HG03159 (cell line): ENCODE measurements around the gene FAM120AOS.

Source experiments
- ATAC-seq: cut with Tn5 transposase; IDR thresholded peaks from one replicate; pipeline ENCODE4 v1.9.1; 2021; ENCODE audit warnings: mild to moderate bottlenecking, moderate library complexity; ENCODE audit not compliant: unreplicated experiment

The FAM120AOS gene

GRCh38 chr9:93467462-93467861 lies 14.1 kb upstream of the FAM120AOS start:
- ATAC-seq, result no peak

DNA sequence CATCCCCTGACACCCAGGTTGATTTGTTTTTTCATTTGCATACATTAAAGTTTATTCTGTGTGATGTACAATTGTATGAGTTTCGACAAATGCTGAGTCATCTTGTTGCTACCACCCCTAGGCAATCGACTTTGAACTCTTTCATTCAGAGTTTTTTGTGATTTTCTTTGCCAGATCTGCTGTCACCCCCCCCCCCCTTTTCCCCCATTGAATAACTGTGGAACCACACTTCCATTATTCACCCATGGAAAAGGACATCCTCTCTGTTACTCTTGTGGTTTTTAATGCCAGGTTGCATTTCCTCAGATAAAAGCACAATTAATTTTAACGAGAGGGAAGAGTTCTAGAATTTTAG lies 13.7 kb upstream of the FAM120AOS start:
- ATAC-seq, result no peak

DNA sequence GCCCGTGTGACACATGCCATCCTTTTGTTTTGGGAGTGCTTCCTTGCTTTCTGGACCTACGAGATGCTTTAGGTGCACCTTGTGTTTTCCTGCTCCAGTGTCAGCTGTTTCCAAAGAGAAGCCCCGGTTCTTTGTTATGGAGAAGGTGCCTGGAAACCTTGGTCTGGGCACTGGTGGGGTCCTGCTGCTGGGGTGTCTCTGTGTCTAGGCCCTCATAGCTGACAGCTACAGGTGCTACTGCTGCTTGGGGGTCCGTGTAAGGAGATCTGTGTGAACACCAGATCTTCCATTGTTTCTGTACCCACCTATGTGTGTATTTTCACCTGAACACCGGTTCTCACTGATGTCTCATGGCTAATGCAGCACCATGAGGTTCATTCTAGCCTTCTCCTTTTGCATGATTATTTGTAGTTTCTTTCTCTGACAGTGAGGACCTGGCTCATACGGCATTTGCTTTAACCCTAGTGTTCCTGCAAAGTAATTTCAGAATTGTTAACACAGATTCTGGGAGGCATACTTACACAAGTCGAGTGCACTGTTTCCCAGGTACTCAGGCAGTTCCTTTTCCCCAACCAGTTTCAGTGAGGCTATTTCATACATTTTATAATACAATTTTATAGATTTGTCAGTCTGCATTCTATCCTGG lies 13.2 kb upstream of the FAM120AOS start:
- ATAC-seq, result no peak

- ATAC-seq, result no peak
These were observed 12.5 kb upstream of the FAM120AOS start for GRCh38 chr9:93465855-93466254.

- no peak for ATAC-seq
These were observed 11.5 kb upstream of the FAM120AOS start for GRCh38 chr9:93464876-93465275.

DNA sequence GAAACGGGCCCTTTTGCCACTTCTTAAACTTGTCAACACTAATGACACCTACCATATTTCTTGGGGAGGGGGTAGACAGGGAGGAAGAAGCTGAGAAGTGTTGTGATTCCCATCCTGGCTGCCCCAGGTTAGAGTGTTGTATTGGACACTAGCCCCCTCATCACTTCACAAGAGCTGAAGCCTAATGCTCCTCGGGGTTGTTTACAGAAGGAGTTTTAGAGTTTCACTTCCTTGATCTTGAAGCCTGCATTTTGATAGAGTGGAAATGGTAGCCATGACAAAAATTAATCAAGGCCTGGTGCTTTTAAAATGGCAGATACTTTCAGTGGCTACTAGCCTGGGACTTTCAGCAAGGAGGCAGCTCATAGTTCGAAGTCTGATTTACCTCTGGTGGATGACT lies 11.0 kb upstream of the FAM120AOS start:
- no peak for ATAC-seq

- ATAC-seq, result no peak
These were observed 10.4 kb upstream of the FAM120AOS start for GRCh38 chr9:93463638-93464248.

DNA sequence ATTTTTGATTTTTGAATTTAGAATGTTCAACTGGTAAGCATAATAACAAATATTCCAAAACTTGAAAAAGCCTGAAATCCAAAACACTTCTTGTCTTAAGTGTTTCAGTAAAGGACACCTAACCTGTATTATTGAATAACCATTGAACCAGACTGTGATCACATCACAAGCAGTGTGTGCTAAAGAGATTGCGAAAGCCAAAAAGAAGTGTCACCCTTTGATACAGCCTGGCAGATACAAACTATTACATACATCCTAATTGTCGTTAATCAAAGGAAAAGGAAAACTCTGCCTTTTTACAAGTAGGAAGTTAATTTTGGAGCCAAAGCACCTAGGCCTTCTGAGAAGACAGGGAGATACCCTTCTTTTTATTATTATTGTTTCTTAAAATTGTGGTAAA lies 8.4 kb upstream of the FAM120AOS start:
- ATAC-seq, result no peak

DNA sequence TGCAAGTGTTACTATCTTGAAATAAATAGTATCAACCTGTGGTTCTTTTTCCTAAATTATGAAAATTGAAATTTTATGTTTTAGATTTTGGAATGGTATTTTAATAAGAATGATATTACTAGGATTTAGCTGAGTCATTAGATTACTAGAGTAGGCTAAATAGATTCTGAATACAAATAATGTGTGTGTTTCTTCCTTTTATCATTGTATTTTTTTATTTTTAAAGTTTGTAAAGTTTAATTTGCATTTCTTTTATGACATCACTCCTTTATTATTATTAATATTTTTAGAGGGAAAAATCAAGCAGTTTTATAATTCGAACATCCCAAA lies 8.0 kb upstream of the FAM120AOS start:
- no peak for ATAC-seq

DNA sequence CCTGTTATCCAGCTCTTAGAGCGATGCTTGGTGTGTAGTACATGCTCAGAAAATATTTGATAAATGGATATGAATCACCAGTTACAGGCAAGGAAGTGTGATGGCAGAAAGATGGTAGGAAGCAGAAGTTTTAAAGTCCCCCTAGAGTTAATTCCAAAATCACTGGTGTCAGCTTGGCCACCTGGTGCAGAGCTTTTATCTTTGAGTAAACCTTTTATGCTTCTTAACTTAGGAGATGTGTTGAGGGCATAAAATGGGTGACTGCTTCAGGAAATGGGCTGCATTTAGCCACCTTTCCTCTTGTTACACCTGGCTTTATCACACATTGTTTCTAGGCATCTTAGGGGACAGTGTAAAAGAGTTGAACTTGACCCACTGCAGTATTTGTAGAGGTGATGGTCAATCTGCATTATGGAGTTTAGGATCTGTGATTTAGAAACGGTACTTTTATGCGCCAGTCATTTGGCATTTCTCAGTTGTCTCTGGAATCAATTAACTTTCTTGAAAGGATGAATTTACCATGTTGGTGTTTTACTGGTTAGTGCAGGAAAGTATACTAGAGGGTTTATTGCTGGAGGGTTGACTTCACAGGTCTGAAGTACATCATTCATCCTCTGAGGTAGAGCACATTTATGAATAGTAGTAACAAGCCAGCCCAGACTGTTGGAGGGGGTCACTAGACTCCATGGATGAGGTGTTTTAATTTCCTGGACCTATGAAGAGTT lies 7.5 kb upstream of the FAM120AOS start:
- no peak for ATAC-seq

- no peak for ATAC-seq
These were observed 6.1 kb upstream of the FAM120AOS start for GRCh38 chr9:93459432-93459847.

GRCh38 chr9:93458712-93459111 lies 5.3 kb upstream of the FAM120AOS start:
- no peak for ATAC-seq

- no peak for ATAC-seq
These were observed 3.6 kb upstream of the FAM120AOS start for GRCh38 chr9:93457006-93457405.

DNA sequence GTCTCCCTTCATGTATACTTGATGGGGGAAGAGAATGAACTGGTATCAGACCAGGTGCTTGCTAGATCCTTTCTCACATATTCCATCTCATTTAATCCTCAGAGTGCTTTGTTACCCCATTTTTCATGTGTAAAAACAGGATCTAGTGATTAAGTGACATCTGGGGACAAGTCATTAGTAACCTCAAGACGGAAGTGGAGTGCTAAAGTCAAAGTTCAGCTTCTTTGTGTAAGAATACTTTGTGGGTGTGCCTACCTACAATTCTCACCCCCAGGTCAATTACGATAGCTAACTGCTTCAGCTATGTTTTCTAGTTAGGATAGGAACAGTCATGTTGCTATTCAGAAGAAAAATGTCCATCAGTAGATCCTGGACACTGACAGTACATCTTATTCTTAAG lies 3.1 kb upstream of the FAM120AOS start:
- ATAC-seq, result no peak

DNA sequence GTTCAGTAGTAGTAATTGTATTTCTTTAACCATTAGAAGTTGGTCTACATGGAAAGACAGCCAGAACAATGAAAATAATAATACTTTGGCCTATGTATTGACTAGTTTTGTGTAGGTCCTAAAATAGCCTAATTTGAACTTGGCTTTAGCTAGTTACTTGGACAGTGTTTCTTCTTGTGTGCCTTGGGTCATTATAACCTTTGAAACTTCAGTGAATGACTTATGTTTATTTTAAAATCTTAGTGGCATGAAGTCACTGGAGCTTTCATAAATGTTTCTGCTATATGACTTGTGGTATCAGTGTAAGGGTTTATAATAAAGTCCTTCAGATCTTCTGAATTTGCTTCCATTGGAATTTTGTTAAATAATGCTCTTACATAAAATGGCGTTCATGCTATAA lies 2.6 kb upstream of the FAM120AOS start:
- no peak for ATAC-seq

DNA sequence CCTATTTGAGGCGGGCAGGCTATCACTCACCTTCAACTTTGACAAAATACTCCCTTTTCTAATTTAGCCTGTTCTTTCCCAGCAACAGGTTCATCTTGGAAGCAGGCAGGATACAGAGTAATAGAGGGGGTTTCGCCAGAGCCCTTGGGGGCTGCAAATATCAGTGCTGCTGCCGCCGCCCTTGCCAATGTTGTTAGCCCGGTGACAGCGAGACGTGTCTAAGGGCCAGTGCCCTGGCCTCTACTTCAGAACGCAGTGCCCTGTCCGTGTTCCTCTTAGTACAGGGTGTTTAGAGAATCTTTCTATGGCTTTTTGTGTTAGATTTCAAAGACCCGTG lies 703 bp downstream of the FAM120AOS start:
- ATAC-seq, result no peak

DNA sequence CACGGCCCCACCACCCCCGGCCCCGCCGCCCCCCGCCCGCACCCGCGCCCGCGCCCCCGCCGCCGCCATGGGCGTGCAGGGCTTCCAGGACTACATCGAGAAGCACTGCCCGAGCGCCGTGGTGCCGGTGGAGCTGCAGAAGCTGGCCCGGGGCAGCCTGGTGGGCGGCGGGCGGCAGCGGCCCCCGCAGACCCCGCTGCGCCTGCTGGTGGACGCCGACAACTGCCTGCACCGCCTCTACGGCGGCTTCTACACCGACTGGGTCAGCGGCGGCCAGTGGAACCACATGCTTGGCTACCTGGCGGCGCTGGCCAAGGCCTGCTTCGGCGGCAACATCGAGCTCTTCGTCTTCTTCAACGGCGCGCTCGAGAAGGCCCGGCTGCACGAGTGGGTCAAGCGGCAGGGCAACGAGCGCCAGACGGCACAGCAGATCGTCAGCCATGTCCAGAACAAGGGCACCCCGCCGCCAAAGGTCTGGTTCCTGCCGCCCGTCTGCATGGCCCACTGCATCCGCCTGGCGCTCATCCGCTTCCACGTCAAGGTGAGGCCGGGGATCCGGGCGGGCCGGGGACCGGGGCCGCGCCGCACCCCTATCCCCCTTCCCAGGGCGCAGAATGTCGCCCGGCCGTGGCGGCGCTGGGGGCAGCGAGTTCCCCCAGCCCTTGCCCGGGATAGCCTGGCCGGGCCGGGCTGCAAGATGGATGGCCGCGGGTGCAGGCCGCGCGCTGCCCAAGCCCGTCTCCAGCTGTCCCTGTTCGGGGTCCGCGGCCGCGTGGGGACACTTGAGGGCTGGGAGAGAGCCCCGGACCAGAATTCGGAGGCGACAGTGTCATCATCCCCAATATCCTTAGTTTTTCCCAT lies 1.3 kb downstream of the FAM120AOS start:
- no peak for ATAC-seq

DNA sequence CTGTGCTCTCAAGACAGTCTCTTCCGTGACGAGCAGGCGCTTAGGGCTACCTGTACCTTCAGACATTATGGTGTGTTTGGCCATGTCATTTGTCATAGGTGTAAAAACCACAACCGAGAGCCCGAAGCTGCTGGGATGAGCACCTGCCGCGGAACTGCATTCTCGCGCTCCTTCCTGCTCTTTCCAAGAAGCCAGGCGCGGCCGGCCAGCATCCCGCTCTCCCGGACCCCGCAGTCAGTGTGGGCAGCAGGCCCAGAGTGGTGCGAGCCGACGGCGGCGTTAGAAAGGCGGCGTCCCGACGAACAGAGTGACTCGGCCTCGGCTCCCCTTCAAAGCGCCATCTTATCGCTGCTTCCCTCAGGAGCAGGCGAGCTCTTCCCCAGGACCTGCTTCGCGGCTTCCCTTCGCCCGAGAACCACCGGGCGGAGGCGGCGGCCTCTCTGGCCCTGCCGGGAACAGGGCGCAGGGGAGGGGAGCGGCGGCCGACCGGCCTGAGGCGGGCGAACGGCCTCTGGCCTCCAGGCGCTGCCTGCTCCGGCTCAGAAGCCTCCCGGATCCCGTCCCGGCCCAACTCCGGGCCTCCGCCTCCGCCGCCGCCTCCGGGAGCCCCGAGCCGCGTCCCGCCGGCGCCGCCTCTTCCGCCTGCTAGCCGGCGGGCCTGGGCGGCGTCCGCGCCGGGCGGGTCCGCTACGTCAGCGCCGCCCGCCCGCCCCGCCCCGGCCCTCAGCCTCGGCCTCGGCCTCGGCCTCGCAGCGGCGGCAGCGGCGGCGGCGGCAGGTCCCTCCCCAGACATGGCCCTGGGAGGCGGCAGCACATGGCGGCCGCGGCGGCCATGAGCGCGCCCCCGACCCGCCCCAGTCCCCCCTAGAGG lies 2.2 kb downstream of the FAM120AOS start, which contains the start of gene FAM120A:
TSS of gene FAM120A (plus strand) at position 741 of the 871 bp plus-strand sequence. CDS start 231 bp downstream, outside the sequence.
- peak; percentile 58 for ATAC-seq

GRCh38 chr9:93447655-93448054 lies 5.7 kb downstream of the FAM120AOS start:
- no peak for ATAC-seq

- ATAC-seq, result no peak
These were observed 7.3 kb downstream of the FAM120AOS start for GRCh38 chr9:93446073-93446472.
